Umbilical cord (tissue), 2 donors: Measurements from ENCODE around the gene ZSCAN32. TPM values are rescaled to one million over a fixed set of nuclear protein-coding genes. Genes with fewer than 3 reads are reported as not detected.

Source experiments
- DNase-seq: peaks from one replicate; pipeline ENCODE4 v3.0.0-alpha.2; 2015; ENCODE audit warnings: low spot score
- total RNA-seq: library from RNA; depleted of rRNA; stranded (reverse); fragments of >200 nt; gene quantifications from one replicate; pipeline ENCODE4 v1.2.3, GENCODE V29; 2014; ENCODE audit warnings: low replicate concordance; ENCODE audit not compliant: insufficient read depth

The ZSCAN32 gene
- total RNA-seq, 1 donor from 2014 or later: 13.7 TPM

DNA sequence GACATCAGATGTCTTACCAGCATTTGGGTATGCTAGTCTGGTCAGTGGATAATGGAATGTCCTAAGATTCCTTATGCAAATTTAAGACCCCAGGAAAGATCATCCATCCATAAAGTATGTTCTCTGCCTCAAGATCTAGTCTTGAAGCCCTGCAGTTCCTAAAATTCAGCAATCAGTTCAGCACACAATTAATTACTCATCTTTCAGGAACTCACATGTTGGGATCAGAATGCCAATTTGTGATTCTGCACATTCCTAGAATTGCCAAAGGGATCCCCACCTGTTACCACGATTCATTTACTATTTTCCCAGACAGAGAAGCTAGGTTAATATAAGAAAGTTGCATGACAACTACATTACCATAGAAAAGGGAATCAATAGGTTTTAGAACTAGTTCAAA is 41.9 kb downstream of the ZSCAN32 start:
- no peak for DNase-seq

DNA sequence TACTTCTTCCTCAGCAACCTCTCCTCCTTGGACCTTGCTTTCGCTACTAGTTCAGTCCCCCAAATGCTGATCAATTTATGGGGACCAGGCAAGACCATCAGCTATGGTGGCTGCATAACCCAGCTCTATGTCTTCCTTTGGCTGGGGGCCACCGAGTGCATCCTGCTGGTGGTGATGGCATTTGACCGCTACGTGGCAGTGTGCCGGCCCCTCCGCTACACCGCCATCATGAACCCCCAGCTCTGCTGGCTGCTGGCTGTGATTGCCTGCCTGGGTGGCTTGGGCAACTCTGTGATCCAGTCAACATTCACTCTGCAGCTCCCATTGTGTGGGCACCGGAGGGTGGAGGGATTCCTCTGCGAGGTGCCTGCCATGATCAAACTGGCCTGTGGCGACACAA is 44.7 kb downstream of the ZSCAN32 start:
- DNase-seq: no peak

DNA sequence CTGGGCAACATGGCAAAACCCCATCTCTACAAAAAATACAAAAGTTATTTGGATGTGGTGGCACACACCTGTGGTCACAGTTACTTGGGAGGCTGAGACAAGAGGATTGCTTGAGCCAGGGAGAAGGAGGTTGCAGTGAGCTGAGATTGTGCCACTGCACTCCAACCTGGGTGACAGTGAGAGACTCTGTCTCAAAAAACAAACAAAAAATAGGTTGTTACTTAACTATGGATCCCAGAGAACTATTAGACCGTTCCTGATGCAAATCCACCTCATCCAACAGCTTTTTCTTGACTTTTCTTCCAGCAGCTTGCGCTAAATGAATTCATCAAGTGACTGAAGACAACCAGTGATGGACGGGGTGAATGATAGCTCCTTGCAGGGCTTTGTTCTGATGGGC is 45.2 kb downstream of the ZSCAN32 start, which contains the start of gene OR2C1:
Gene OR2C1, plus strand, starts transcription at position 301 of the 400 bp plus-strand sequence. Its CDS starts 52 bp downstream, at position 353.
- DNase-seq: no peak

DNA sequence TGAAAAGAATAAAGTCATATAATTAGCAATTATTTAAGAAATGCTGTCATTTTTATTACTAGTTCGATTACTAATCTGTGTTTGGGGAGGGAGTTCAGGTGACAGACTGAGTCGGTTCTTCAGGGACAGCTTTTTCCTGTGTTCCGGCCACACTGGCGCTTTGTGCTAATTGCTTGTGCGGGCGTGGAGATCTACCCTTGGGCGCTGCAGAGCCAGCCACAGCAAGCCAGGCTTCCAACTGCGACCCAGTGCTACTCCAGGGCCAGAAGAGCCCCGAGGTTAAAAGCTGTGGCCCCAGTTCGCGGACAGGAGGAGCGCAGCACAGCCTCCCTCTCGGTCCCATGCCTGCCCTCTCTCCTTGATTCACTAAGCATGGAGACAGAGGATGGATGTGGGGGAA is 51.6 kb downstream of the ZSCAN32 start:
- DNase-seq: no peak

DNA sequence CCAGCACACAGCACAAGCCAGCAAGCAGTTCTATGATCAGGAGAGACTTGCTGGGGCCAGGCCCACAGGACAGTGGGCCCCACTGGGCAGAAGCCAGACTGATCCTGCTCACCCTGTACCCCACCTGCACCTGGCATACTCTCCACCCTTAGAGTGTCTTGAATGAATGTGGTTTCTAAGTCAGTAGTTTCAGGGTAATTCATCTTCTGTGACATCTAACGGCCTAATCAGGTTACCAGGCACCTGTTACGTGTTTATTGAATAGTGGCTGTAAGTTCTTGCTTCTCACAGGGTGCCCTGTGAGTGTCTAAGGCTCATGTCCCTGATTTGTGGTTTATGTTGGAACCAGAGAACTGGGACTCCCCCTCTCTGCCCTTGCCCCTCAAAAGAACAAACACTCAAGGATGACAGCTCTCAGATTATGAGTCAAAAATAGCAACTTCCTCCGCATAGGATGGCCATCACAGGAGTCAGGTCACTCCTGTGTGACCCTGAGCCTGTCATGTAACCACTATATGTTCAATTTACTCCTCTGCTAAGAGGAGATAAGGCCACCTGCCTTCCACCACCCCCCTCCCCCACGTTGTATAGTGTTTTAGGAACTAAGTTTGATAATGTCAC is 52.1 kb downstream of the ZSCAN32 start:
- DNase-seq: no peak

DNA sequence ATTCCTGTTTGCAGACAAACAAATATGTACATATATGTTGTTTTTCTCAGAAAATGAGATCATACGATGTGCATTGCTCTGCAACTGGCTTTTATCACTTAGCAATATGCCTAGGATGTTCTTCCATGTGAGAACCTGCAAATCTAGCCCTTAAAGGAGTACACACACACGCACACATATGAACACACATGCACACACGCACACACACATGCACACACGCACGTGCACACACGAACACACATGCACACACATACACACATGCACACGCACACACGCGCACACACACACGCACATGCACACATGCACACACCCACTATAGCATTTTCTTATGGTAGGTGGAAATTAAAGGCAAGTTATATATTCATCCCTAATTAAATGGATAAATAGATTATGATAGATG is 53.2 kb downstream of the ZSCAN32 start:
- no peak for DNase-seq

DNA sequence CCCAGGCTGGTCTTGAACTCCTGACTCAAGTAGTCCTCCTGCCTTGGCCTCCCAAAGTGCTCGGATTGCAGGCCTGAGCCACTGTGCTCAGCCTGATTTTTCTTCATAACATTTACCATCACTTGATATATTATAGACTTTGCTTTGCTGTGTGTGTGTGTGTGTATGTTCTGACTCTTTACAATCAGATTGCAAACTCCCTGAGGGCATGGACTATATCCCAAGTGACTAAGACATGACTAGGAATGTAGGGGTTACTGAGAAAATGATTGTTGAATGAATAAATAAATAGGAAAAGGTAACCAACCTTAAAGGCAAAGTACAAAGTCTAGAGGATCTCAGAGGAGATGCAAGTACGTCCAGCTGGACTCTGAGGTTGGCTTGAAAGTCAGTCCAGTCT is 54.8 kb downstream of the ZSCAN32 start:
- DNase-seq: no peak

Other genes with a start within 250 kb of the ZSCAN32 start
- 0.96 TPM for gene OR1F1, start 212.8 kb downstream of the ZSCAN32 start, total RNA-seq
- 13.5 TPM for gene ZNF200, start 165.8 kb downstream of the ZSCAN32 start, total RNA-seq
- gene MEFV, start 144.4 kb downstream of the ZSCAN32 start, total RNA-seq: 6.7 TPM
- gene ZNF263, start 117.5 kb downstream of the ZSCAN32 start, total RNA-seq: 53.7 TPM
- 20.5 TPM for gene TIGD7, start 95.6 kb downstream of the ZSCAN32 start, total RNA-seq
- 28.4 TPM for gene ZNF75A, start 95.5 kb downstream of the ZSCAN32 start, total RNA-seq
- gene OR2C1, start 45.1 kb downstream of the ZSCAN32 start, total RNA-seq: 3.6 TPM
- 3.9 TPM for gene ZNF174, start 211 bp upstream of the ZSCAN32 start, total RNA-seq
- 6.0 TPM for gene ZNF597, start 42.5 kb upstream of the ZSCAN32 start, total RNA-seq
- 41.9 TPM for gene NAA60, start 42.7 kb upstream of the ZSCAN32 start, total RNA-seq
- gene C16orf90, start 94.5 kb upstream of the ZSCAN32 start, total RNA-seq: not detected
- 33.5 TPM for gene CLUAP1, start 100.0 kb upstream of the ZSCAN32 start, total RNA-seq
- gene NLRC3, start 176.4 kb upstream of the ZSCAN32 start, total RNA-seq: 9.1 TPM
- gene SLX4, start 210.6 kb upstream of the ZSCAN32 start, total RNA-seq: 4.8 TPM